Measurements from ENCODE around the gene CDK12. TPM values are rescaled to one million over a fixed set of nuclear protein-coding genes. Genes with fewer than 3 reads are reported as not detected.

The CDK12 gene
- total RNA-seq, 1 donor from 2014 or later: 55.7 TPM

DNA sequence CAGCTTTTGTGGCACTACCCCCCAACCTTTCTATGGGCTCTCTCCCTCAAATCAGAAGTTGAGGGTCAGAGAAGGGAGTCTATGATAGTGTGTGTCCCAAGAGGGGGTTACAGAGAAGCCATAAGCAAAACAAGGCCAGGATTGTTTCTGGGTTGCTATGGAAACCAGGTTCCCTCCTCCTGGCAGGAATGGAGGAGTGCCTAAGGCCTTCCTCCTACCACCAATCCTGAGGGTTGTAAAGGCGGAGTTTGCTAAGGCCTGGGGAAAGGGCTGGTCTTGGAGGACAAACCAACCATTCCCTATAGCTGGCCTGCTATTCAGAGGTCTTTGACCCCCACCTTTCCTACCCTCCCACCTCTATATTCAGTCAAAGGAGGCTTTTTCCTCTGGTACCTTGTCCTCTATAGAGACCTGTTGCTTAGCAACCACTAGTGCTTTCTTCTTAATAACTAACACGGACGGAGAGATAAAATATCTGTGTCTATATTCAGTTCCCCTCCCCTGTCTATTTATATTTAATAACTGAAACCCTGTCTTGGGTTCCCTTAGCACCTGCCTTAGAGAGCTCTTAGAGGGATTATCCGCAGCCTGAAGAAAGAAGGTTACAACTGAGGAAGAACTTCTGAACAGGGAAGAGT is 103.0 kb downstream of the CDK12 start:
- Histone ChIP-seq H3K79me2 (ENCODE audit: insufficient read depth, low read length) (no peaks in the 10 kb centered on the region), H3K27me3 (ENCODE audit: insufficient read depth, low read length) (no peaks in the 10 kb centered on the region), H3K27ac (ENCODE audit: low read depth, low read length) (no peak overlapping the region), H2AFZ (ENCODE audit: low read depth, low read length) (no peak overlapping the region), H3K4me2 (ENCODE audit: low read length) (no peak overlapping the region), H3K36me3 (ENCODE audit: insufficient read depth, low read length) (peaks cover 4% of the 10 kb centered on the region), H3K4me1 (ENCODE audit: insufficient read depth, low read length) (peaks cover 4% of the 10 kb centered on the region), H3K9me3 (ENCODE audit: insufficient read depth, low read depth, low read length) (no peaks in the 10 kb centered on the region), H3K9ac (ENCODE audit: low read length) (no peak overlapping the region), H3K4me3 (ENCODE audit: insufficient read depth, low read depth, low read length) (no peak overlapping the region), H4K20me1 (ENCODE audit: insufficient read depth, low read length) (peaks cover 4% of the 10 kb centered on the region)
- Mint-ChIP-seq H3K4me1 (ENCODE audit: low read depth, unreplicated experiment) (peaks cover 4% of the 10 kb centered on the region), H3K4me3 (ENCODE audit: unreplicated experiment) (no peak overlapping the region), H3K27ac (ENCODE audit: unreplicated experiment) (no peak overlapping the region), H3K27me3 (ENCODE audit: low read depth, unreplicated experiment) (peaks cover 14% of the 10 kb centered on the region), H3K36me3 (ENCODE audit: low read depth, unreplicated experiment) (peaks cover 37% of the 10 kb centered on the region), H3K9me3 (ENCODE audit: unreplicated experiment) (peaks cover 2% of the 10 kb centered on the region)
- FAIRE-seq: no peak
- no peak for DNase-seq (ENCODE audit: low read depth)
- TF ChIP-seq CTCF (IDR thresholded peaks at IDR 0.05; ENCODE audit: insufficient read depth, low read depth, low read length) (no peak), EZH2 (IDR thresholded peaks at IDR 0.05; ENCODE audit: insufficient read depth, low read length) (no peak)

DNA sequence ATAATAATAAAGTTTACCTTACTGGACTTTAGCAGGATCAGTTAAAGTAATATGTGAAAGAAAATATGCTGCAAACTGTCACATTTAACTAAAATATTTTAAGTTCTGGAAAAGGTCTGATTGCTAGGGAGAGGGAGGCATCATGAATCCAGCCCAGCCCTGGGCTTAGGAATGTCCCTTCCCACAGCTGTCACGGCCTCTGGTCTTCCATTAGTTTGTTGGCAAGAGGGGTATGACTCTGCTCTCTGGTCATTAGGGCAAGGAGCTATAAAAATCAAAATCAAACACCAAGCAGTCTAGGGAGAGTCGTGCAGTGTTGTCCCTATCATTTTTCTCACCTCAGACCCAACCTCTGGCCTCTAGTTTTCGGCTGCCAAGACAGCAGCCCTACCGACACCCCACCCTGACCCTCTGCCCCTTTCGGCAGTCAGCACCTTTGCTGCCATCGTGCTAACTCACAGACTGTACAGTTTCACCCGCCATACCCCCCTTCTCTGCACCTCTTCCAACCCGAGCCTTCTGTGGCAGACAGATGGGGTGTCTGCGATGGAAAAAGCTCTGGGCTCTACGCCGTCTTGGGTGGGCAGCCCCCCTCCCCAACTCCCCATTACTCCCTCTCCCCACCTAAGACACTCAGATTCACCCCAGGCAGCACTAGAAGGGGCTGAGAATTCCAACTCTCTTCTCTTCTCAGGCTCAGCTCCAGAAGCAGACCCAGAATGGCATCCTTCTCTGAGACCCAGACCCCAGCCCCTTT is 105.0 kb downstream of the CDK12 start:
- Histone ChIP-seq H3K9ac (ENCODE audit: low read length) (no peak overlapping the region), H2AFZ (ENCODE audit: low read depth, low read length) (no peak overlapping the region), H3K27me3 (ENCODE audit: insufficient read depth, low read length) (no peaks in the 10 kb centered on the region), H3K27ac (ENCODE audit: low read depth, low read length) (no peak overlapping the region), H4K20me1 (ENCODE audit: insufficient read depth, low read length) (peaks cover 4% of the 10 kb centered on the region), H3K9me3 (ENCODE audit: insufficient read depth, low read depth, low read length) (no peaks in the 10 kb centered on the region), H3K4me2 (ENCODE audit: low read length) (no peak overlapping the region), H3K4me3 (ENCODE audit: insufficient read depth, low read depth, low read length) (no peak overlapping the region), H3K36me3 (ENCODE audit: insufficient read depth, low read length) (peaks cover 9% of the 10 kb centered on the region), H3K4me1 (ENCODE audit: insufficient read depth, low read length) (peaks cover 4% of the 10 kb centered on the region), H3K79me2 (ENCODE audit: insufficient read depth, low read length) (no peaks in the 10 kb centered on the region)
- H3K27ac Mint-ChIP-seq (ENCODE audit: unreplicated experiment): no peak overlapping the region
- peaks cover 4% of the 10 kb centered on the region for H3K4me1 Mint-ChIP-seq (ENCODE audit: low read depth, unreplicated experiment)
- H3K27me3 Mint-ChIP-seq (ENCODE audit: low read depth, unreplicated experiment): peaks cover 19% of the 10 kb centered on the region
- TF ChIP-seq CTCF (IDR thresholded peaks at IDR 0.05; ENCODE audit: insufficient read depth, low read depth, low read length) (no peak), EZH2 (IDR thresholded peaks at IDR 0.05; ENCODE audit: insufficient read depth, low read length) (no peak)
- FAIRE-seq (no peak), DNase-seq (ENCODE audit: low read depth) (no peak)
- H3K9me3 Mint-ChIP-seq (ENCODE audit: unreplicated experiment): peaks cover 9% of the 10 kb centered on the region
- no peak overlapping the region for H3K4me3 Mint-ChIP-seq (ENCODE audit: unreplicated experiment)
- peaks cover 46% of the 10 kb centered on the region for H3K36me3 Mint-ChIP-seq (ENCODE audit: low read depth, unreplicated experiment)

DNA sequence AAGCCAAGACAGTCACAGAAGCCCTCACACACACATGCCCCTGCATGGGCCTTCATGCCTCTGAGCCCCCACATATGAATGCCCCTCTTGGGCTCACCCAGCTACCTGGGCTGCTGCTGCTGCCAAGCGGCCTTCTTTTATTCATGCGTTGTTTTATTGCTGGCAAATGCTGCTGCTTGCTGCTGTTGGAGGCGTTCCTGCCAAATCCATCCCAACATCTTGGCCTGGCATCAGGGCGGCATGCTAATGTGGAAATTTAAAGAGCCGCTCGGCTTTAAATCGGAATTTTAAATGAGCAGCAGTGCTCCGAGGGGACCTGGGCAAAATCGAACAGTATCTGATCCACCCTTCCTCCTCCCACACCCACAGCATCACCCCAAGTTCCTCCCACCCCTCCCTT is 107.4 kb downstream of the CDK12 start:
- no peak overlapping the region for H3K4me2 ChIP-seq (ENCODE audit: low read length)
- no peak overlapping the region for H2AFZ ChIP-seq (ENCODE audit: low read depth, low read length)
- DNase-seq (ENCODE audit: low read depth): no peak
- H3K27ac Mint-ChIP-seq (ENCODE audit: unreplicated experiment): no peak overlapping the region
- H3K4me3 ChIP-seq (ENCODE audit: insufficient read depth, low read depth, low read length): no peak overlapping the region
- no peak overlapping the region for H3K27ac ChIP-seq (ENCODE audit: low read depth, low read length)
- no peaks in the 10 kb centered on the region for H3K4me1 ChIP-seq (ENCODE audit: insufficient read depth, low read length)
- TF ChIP-seq EZH2 (IDR thresholded peaks at IDR 0.05; ENCODE audit: insufficient read depth, low read length) (no peak), CTCF (IDR thresholded peaks at IDR 0.05; ENCODE audit: insufficient read depth, low read depth, low read length) (no peak)
- peaks cover 9% of the 10 kb centered on the region for H3K36me3 ChIP-seq (ENCODE audit: insufficient read depth, low read length)
- H3K9ac ChIP-seq (ENCODE audit: low read length): no peak overlapping the region
- no peaks in the 10 kb centered on the region for H3K27me3 ChIP-seq (ENCODE audit: insufficient read depth, low read length)
- H3K4me3 Mint-ChIP-seq (ENCODE audit: unreplicated experiment): no peak overlapping the region
- no peaks in the 10 kb centered on the region for H3K9me3 ChIP-seq (ENCODE audit: insufficient read depth, low read depth, low read length)
- peaks cover 51% of the 10 kb centered on the region for H3K36me3 Mint-ChIP-seq (ENCODE audit: low read depth, unreplicated experiment)
- no peak for FAIRE-seq
- H3K9me3 Mint-ChIP-seq (ENCODE audit: unreplicated experiment): peaks cover 9% of the 10 kb centered on the region
- H3K4me1 Mint-ChIP-seq (ENCODE audit: low read depth, unreplicated experiment): no peaks in the 10 kb centered on the region
- H3K79me2 ChIP-seq (ENCODE audit: insufficient read depth, low read length): no peaks in the 10 kb centered on the region
- H4K20me1 ChIP-seq (ENCODE audit: insufficient read depth, low read length): peaks cover under 1% of the 10 kb centered on the region
- peaks cover 15% of the 10 kb centered on the region for H3K27me3 Mint-ChIP-seq (ENCODE audit: low read depth, unreplicated experiment)
